Measurements from ENCODE around the gene SP6.

Gene SP6

DNA sequence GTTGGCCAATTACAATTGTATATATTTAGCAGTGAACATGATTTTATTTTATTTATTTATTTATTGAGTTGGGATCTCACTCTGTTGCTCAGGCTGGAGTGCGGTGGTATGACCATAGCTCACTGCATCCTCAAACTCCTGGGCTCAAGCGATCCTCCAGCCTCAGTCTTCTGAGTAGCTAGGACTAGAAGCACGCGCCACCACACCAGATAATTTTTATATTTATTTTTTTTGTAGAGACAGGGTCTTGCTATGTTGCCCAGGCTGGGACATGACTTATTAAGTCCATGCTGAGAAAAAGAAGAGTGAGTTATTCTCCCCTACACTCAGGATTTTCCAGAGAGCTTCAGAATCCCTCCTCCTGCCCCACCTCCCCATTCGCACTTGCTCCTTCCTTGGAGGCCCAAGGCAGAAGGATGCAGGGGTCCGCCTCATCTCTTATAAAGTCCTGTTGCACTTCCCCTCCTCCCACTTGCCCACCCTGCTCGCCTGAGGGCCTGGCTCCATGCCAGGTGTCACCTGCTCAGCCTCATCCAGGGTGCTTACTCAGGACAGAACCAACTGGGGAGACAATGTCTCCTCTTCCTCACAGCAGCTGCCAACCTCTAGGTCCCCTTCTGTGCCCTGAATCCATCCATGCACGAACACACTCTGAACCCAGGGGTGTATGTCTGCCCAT lies 29.0 kb upstream of the SP6 start:
- Histone ChIP-seq H2AFZ (no peak overlapping the region), H3K4me3 (ENCODE audit: low read depth, low read length) (no peak overlapping the region), H3K36me3 (ENCODE audit: control insufficient read depth, insufficient read depth, low read length) (no peaks in the 10 kb centered on the region), H3K9ac (no peak overlapping the region), H3K27me3 (ENCODE audit: control insufficient read depth, insufficient read depth, low read length) (no peaks in the 10 kb centered on the region), H3K4me1 (peaks cover 25% of the 10 kb centered on the region), H3K9me3 (ENCODE audit: control insufficient read depth, low read length) (no peaks in the 10 kb centered on the region), H3K27ac (no peak overlapping the region), H3K4me2 (ENCODE audit: low read length) (no peak overlapping the region), H3K79me2 (no peaks in the 10 kb centered on the region)
- no peak for TF ChIP-seq CTCF (IDR thresholded peaks at IDR 0.05)

DNA sequence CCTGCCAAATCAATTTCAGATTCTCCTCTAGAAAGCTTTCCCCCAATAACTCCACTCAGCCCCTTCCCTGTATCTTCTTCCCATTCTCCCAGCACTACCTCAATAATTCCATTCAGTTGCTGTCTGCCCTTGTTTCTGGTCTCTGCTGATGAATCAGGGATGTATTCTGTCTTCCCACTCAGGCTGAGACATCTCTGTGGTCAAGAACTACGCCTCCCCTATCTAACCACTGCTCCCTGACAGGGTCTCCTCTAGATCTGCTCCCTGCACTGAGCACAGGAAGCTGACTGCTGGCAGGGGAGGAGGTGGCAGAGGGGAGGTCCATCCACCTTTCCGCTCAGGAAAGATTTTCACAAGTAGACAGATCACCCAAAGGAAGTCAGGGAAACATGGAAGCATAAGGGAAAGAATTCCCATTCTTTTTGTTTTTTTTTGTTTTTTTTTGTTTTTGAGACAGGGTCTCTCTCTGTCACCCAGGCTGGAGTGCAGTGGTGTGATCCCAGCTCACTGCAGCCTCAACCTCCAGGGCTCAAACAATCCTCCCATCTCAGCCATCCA lies 28.1 kb upstream of the SP6 start:
- Histone ChIP-seq H3K4me2 (ENCODE audit: low read length) (no peak overlapping the region), H3K36me3 (ENCODE audit: control insufficient read depth, insufficient read depth, low read length) (no peaks in the 10 kb centered on the region), H3K27ac (no peak overlapping the region), H3K9me3 (ENCODE audit: control insufficient read depth, low read length) (no peaks in the 10 kb centered on the region), H3K79me2 (no peaks in the 10 kb centered on the region), H3K27me3 (ENCODE audit: control insufficient read depth, insufficient read depth, low read length) (no peaks in the 10 kb centered on the region), H3K4me1 (peaks cover 17% of the 10 kb centered on the region), H3K9ac (no peak overlapping the region), H2AFZ (no peak overlapping the region), H3K4me3 (ENCODE audit: low read depth, low read length) (no peak overlapping the region)
- no peak for TF ChIP-seq CTCF (IDR thresholded peaks at IDR 0.05)

DNA sequence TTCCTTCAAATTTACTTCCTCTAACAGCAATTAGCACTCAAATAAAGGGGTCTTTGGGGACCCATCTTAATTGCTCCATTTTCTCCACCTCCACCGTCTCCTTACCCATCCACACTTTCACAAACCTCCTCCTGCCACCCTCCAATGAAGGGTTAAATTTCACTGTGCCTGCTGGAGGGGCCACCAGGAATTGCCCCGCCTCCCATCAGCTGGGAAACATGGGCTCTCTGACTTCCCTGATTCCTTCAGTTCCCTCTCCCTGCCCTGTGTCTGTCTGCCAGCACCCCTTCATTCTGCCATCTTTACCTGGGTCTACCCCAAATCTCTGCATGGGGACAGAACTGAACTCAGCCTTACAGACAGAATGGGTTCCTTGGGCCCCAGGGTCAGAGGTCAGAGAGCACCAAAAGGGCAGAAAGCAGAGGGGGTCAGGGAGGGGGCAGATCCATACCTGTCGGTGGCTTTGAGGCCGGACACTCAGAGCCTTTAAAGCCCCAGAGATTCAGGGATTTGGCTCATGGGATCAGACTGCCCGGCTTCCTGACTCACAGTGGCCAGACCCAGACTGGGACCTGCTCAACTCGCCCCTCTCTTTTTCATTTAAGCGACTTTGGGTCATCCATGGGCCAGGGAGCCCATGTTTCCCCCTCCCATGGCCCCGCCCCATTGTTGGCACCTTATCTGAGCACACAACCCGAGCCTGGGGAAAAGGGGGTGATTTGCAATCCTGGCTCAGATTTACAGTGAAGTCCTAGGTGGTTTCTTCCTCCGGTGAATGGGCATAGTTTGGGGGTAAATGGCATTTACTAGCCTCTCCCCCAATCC lies 27.5 kb upstream of the SP6 start:
- Histone ChIP-seq H3K4me1 (peaks cover 10% of the 10 kb centered on the region), H3K27me3 (ENCODE audit: control insufficient read depth, insufficient read depth, low read length) (no peaks in the 10 kb centered on the region), H2AFZ (no peak overlapping the region), H3K27ac (no peak overlapping the region), H3K4me3 (ENCODE audit: low read depth, low read length) (no peak overlapping the region), H3K79me2 (no peaks in the 10 kb centered on the region), H3K4me2 (ENCODE audit: low read length) (no peak overlapping the region), H3K9me3 (ENCODE audit: control insufficient read depth, low read length) (no peaks in the 10 kb centered on the region), H3K36me3 (ENCODE audit: control insufficient read depth, insufficient read depth, low read length) (no peaks in the 10 kb centered on the region), H3K9ac (no peak overlapping the region)
- TF ChIP-seq CTCF (IDR thresholded peaks at IDR 0.05), result no peak

DNA sequence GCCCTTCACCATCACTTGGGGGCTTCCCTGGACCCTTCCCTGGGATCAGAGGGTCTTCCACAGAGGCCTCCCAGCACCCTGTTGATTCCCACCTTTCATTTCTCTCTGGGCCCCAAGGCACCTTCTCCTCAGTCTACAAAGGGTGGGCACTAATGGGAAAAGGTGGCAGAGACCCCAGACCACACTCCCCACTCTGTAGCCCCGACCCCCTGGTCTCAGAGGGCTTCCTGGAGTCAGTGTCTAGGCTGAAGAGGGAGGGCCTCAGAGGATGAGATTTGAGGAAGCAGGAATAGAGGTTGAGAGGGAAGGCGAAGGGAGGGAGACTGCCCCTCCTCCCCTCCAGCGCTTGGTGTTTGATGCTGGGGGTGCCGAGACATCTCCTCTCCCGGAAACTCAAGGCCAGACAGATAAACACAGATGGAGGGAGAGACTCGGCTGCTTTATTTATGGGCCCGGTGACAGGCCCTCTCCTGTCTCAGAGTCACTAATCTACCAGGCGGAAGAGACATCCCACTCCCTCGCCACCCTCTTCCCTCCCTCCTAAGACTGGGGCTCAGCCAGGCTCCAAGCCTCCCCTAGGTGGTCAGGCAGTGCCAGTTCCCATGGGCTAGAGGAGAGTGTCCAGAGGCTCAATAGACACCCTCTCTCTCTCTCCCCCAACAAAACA lies 26.5 kb upstream of the SP6 start:
- no peak for TF ChIP-seq CTCF (IDR thresholded peaks at IDR 0.05)

More for the DNA sequence above, 26.5 kb upstream of the SP6 start:
- Histone ChIP-seq H2AFZ (no peak overlapping the region), H3K27me3 (ENCODE audit: control insufficient read depth, insufficient read depth, low read length) (no peaks in the 10 kb centered on the region), H3K4me1 (peaks cover 6% of the 10 kb centered on the region), H3K9me3 (ENCODE audit: control insufficient read depth, low read length) (no peaks in the 10 kb centered on the region), H3K4me3 (ENCODE audit: low read depth, low read length) (no peak overlapping the region), H3K36me3 (ENCODE audit: control insufficient read depth, insufficient read depth, low read length) (no peaks in the 10 kb centered on the region), H3K9ac (no peak overlapping the region), H3K79me2 (no peaks in the 10 kb centered on the region), H3K27ac (no peak overlapping the region), H3K4me2 (ENCODE audit: low read length) (no peak overlapping the region)

All from parathyroid adenoma (tissue), 2 donors.